Urothelium cell line (cell line): Measurements from ENCODE around the gene TNFRSF6B.
"Not testable (repeated sequence)": the region's sequence is repeated elsewhere in the genome, so short reads cannot be mapped to it uniquely, and the experiment has no call there.

Source experiments
- DNase-seq: peaks from one replicate; pipeline ENCODE4 v3.0.0; 2011; ENCODE audit warnings: low spot score, mixed read lengths
- FAIRE-seq: peaks from 2 replicates; lab custom pipeline; 2011; peaks lifted over from hg19 to GRCh38; lab: Jason Lieb, UNC

TNFRSF6B gene

GRCh38 chr20:63706027-63706695, 9.7 kb downstream of the TNFRSF6B start:
- no peak for FAIRE-seq
- no peak for DNase-seq

- DNase-seq (peak; percentile 21), FAIRE-seq (no peak)
These were observed 10.6 kb downstream of the TNFRSF6B start for GRCh38 chr20:63706852-63707557.

GRCh38 chr20:63707558-63708300, 11.3 kb downstream of the TNFRSF6B start, which contains the start of the genes ARFRP1 and ZGPAT:
TSS of gene ARFRP1 (minus strand) at chr20:63707976. CDS start at chr20:63707091, 885 bp downstream.
TSS of gene ZGPAT (plus strand) at chr20:63708039. CDS start at chr20:63708581, 542 bp downstream.
- FAIRE-seq (peak; percentile 40), DNase-seq (peak; percentile 93)

DNA sequence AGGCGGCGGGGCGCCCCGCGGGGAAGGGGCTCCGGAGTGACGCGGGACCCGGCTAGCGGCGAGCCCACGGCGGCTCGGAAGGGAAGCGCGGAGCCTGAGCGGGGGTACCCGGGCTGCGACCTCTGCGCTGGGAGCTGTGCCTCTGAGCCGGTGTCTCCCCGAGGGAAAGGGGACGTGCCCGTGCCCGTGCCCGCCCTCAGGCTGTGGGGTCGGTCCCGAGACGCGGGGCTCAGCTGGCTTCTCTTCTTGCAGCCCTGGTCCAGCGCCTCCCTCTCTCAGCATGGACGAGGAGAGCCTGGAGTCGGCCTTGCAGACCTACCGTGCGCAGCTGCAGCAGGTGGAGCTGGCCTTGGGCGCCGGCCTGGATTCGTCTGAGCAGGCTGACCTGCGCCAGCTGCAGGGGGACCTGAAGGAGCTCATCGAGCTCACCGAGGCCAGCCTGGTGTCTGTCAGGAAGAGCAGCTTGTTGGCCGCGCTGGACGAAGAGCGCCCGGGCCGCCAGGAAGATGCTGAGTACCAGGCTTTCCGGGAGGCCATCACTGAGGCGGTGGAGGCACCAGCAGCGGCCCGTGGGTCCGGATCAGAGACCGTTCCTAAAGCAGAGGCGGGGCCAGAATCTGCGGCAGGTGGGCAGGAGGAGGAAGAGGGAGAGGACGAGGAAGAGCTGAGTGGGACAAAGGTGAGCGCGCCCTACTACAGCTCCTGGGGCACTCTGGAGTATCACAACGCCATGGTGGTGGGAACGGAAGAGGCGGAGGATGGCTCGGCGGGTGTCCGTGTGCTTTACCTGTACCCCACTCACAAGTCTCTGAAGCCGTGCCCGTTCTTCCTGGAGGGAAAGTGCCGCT, 12.1 kb downstream of the TNFRSF6B start:
- DNase-seq (peak; percentile 6), FAIRE-seq (no peak)

DNA sequence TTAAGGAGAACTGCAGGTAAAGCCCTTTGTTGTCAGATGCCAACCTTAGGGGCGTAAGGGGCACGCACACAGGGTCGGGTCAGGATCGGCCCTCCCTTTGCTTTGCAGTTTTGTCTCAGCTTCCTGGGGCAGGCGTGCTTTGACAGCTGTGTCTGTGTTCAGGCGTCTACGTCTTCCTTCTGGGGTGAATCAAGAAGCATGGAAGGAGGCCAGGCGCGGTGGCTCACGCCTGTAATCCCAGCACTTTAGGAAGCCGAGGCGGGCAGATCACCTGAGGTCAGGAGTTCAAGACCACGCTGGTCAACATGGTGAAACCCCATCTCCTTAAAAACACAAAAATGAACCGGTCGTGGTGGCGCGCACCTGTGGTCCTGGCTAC, 12.7 kb downstream of the TNFRSF6B start:
- FAIRE-seq (no peak), DNase-seq (no peak)

GRCh38 chr20:63711085-63711645, 14.7 kb downstream of the TNFRSF6B start:
- DNase-seq (no peak), FAIRE-seq (no peak)

DNA sequence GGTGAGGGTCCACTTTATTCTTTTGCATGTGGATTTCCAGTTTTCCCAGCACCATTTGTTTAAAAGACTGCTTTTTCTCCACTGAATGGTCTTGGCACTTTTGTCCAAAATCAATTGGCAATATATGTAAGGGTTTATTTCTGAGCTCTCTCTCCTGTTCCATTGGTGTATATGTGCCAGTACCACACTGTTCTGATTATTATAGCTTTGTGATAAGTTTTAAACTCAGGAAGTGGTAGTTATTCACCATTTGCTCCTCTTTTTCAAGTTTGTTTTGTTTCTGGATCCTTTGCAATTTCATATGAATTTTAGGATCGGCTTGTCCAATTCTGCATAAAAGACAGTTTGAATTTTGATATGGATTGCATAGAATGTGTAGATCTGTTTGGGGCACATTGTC, 15.7 kb downstream of the TNFRSF6B start:
- DNase-seq: no peak
- no peak for FAIRE-seq

DNA sequence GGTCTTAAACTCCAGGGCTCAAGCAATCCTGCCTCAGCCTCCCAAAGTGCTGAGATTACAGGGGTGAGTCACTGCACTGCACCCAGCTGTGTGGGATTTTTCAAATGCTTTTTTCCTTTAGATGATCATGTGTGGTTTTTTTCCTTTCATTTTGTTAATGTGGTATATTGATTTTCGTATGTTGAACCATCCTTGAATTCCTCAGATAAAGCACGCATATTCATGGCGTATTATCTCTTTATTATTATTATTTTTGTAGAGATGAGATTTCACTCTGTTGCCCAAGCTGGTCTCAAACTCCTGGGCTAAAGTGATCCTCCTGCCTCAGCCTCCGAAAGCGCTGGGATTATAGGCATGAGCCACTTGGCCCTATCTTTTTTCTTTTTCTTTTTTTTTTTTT, 18.4 kb downstream of the TNFRSF6B start:
- FAIRE-seq (no peak), DNase-seq (no peak)

DNA sequence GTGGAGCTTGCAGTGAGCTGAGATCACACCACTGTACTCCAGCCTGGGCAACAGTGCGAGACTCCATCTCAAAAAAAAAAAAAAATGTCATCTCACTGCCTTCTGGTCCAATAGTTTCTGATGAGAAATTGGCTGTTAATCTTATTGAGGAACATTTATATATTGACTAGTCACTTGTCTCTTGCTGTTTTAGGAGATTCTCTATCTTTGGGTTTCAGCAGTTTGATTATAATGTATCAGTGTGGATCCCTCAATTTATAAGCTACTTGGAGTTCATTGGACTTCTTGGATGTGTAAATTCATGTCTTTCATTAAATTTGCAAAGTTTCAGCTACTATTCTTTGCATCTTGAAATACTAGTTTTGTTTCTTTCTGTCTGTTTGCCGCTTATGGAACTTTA, 22.5 kb downstream of the TNFRSF6B start:
- FAIRE-seq: no peak
- no peak for DNase-seq

DNA sequence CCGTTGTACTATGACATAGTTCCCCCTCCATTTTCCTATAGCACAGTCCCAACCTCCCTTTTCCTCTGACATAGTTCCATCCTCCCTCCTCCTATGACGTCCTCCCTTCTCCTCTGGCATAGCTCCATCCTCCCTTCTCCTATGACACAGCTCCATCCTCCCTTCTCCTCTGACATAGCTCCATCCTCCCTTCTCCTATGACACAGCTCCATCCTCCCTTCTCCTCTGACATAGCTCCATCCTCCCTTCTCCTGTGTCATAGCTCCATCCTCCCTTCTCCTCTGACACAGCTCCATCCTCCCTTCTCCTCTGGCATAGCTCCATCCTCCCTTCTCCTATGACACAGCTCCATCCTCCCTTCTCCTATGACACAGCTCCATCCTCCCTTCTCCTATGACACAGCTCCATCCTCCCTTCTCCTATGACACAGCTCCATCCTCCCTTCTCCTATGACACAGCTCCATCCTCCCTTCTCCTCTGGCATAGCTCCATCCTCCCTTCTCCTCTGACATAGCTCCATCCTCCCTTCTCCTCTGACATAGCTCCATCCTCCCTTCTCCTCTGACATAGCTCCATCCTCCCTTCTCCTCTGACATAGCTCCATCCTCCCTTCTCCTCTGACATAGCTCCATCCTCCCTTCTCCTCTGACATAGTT, 26.6 kb downstream of the TNFRSF6B start:
- not testable (repeated sequence) for DNase-seq, FAIRE-seq

GRCh38 chr20:63730189-63730733, 33.8 kb downstream of the TNFRSF6B start:
- not testable (repeated sequence) for DNase-seq, FAIRE-seq

- DNase-seq (no peak), FAIRE-seq (no peak)
These were observed 35.0 kb downstream of the TNFRSF6B start for GRCh38 chr20:63731410-63731809.

- no peak for FAIRE-seq
These were observed 36.0 kb downstream of the TNFRSF6B start for GRCh38 chr20:63732118-63733095.

DNA sequence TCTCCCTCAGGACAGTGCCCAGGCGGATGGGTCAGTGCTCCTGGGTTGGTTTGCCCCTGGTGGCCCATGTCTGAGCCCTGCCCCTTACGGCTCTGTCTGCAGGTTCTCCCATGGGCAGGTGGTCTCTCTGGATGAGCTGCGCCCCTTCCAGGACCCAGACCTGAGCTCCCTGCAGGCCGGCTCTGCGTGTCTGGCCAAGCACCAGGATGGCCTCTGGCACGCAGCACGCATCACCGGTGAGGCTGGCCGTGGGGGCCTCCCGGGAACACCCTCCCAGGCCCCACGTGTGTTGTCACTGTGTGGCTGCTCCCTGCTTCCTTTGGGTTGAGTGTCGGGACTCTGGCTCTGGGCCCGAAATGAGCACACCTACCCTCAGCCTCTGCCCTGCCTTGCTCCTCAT, 36.7 kb downstream of the TNFRSF6B start:
- FAIRE-seq (no peak), DNase-seq (no peak)

More at GRCh38 chr20:63732118-63733095, 36.0 kb downstream of the TNFRSF6B start:
- no peak for DNase-seq

DNA sequence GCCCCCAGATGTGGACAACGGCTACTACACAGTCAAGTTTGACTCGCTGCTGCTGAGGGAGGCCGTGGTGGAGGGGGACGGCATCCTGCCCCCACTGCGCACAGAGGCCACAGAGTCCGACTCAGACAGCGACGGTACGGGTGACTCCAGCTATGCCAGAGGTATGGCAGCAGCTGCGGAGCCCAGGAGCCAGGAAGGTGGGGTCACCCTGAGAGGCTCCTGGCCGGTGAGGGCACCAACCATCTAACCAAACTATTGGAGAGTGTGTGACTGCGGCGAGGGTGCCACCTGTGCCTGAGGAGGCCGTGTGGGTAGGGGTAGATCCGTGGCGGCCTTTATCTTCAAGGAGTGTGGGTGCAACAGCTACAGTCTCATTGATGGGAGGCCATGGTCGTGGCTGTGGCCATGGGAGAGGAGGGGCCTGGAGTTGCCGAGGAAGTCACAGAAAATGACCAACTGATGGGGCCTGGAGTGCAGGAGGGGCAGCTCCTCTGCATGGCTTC, 37.2 kb downstream of the TNFRSF6B start:
- DNase-seq (no peak), FAIRE-seq (no peak)

- FAIRE-seq: no peak
- DNase-seq: no peak
These were observed 37.9 kb downstream of the TNFRSF6B start for GRCh38 chr20:63734111-63734945.
